ENCODE results near the gene PSEN1. TPM values are rescaled to one million over a fixed set of nuclear protein-coding genes. Genes with fewer than 3 reads are reported as not detected.

The PSEN1 gene
- total and polyA plus RNA-seq, 2 of the 8 experiments (the other 6 are each of a cell fraction or from before 2014, with no cell fraction given), result 10.1 to 38.7 TPM

DNA sequence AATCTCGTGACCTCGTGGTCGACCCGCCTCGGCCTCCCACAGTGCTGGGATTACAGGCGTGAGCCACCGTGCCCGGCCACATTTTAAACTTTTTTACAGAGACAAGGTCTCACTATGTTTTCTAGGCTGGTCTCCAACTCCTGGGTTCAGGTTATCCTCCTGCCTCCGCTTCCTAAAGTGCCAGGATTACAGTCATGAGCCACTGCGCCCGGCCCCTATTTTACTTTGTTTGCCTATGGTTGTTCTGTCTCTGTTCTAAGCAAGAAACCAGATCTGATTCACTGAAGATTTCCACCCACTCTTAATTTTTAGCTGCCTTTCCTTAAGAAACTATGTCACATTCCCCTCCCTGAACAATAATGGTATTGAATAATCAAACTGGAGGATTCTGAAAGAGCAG lies 38.9 kb upstream of the PSEN1 start:
- Histone ChIP-seq H2AK5ac (ENCODE audit: low read depth, low read length) (no peak overlapping the region), H2BK120ac (replicated peaks; ENCODE audit: low read depth, low read length) (no peak overlapping the region), H3K27me3 (replicated peaks in 1 of 4; ENCODE audit: control insufficient read depth in 3 of 4, extremely low read depth in 1 of 4, insufficient read depth in 3 of 4, low read length in 3 of 4) (no peaks in the 10 kb centered on the region), H2BK12ac (ENCODE audit: low read depth, low read length) (no peak overlapping the region), H3K18ac (ENCODE audit: extremely low read depth, low read length) (no peak overlapping the region), H3K14ac (ENCODE audit: insufficient read length) (no peak overlapping the region), H3K4me3 (ENCODE audit: extremely low read depth in 1 of 4, insufficient read depth in 2 of 4, low read depth in 3 of 4, low read length in 4 of 4) (no peak overlapping the region), H3K23ac (ENCODE audit: insufficient read length) (no peak overlapping the region), H2BK5ac (ENCODE audit: low read depth, low read length) (no peak overlapping the region), H3K9ac (replicated peaks in 1 of 4; ENCODE audit: extremely low read depth in 1 of 4, low read depth in 3 of 4, low read length in 3 of 4) (no peak overlapping the region), H3K56ac (replicated peaks; ENCODE audit: insufficient read length, low read depth, low read length) (no peak overlapping the region), H3K36me3 (ENCODE audit: control insufficient read depth in 2 of 4, insufficient read depth in 4 of 4, low read length in 3 of 4) (peaks cover 11 to 75% (median 34%) of the 10 kb centered on the region in 4 experiments; a peak in 7 of 8 replicates), H2BK15ac (ENCODE audit: low read length) (no peak overlapping the region), H2BK20ac (ENCODE audit: low read length) (no peak overlapping the region), H3K4me2 (ENCODE audit: insufficient read depth in 1 of 2, low read depth in 2 of 2, low read length in 2 of 2) (no peak overlapping the region), H3K4ac (replicated peaks; ENCODE audit: insufficient read length, low read depth, low read length) (no peak overlapping the region), H4K5ac (ENCODE audit: insufficient read length, low read depth, low read length) (no peak overlapping the region), H3K27ac (ENCODE audit: low read depth, low read length) (no peak overlapping the region), H3K9me3 (ENCODE audit: insufficient read depth in 2 of 2, low read depth in 1 of 2, low read length in 1 of 2) (no peaks in the 10 kb centered on the region), H3K23me2 (ENCODE audit: low read depth, low read length) (no peaks in the 10 kb centered on the region), H2AFZ (ENCODE audit: low read length) (no peak overlapping the region), H3K79me1 (ENCODE audit: low read depth, low read length) (peaks cover 2% of the 10 kb centered on the region; the same call in 1 of the 2 replicates), H3K79me2 (ENCODE audit: control insufficient read depth in 1 of 2, insufficient read depth in 2 of 2, low read length in 2 of 2) (peaks cover 3 to 49% of the 10 kb centered on the region in 2 experiments; a peak in 3 of 4 replicates), H4K20me1 (replicated peaks in 1 of 2; ENCODE audit: control insufficient read depth in 1 of 2, insufficient read depth in 2 of 2, low read length in 2 of 2) (peaks cover 1 to 2% of the 10 kb centered on the region in 2 experiments), H4K8ac (ENCODE audit: extremely low read depth, insufficient read depth, low read length) (no peak overlapping the region), H4K91ac (replicated peaks; ENCODE audit: insufficient read length, low read length) (no peak overlapping the region), H3K4me1 (replicated peaks in 1 of 4; ENCODE audit: control insufficient read depth in 3 of 4, insufficient read depth in 4 of 4, low read length in 3 of 4) (no peaks in the 10 kb centered on the region)
- ChIA-PET CTCF (ENCODE audit: partially characterized antibody) (interaction anchor here (1.4 kb wide), 1 partner anchor 10 kb away, joined by 4 read pairs; no protein-coding TSS in a partner anchor), POLR2A (ENCODE audit: partially characterized antibody) (interaction anchor here (0.6 to 4.2 kb wide), 2 partner anchors 38 to 471 kb away, joined by 3 to 11 read pairs; partner anchors contain the start of genes ACOT2 and RBM25)
- DNase-seq (ENCODE audit: low read depth in 1 of 2, low spot score in 2 of 2), result no peak
- FAIRE-seq, result no peak
- WGBS, 2 experiments (ENCODE audit: extremely low coverage in 1 of 2, insufficient coverage in 1 of 2, insufficient read length in 1 of 2, insufficient replicate concordance in 2 of 2, low coverage in 1 of 2, low lambda C conversion rate in 2 of 2, missing lambda C conversion rate in 1 of 2), result 98% methylated on average over 11 of the region's 11 CpGs; no CpG with 5 or more reads in 1 of the 2 experiments
- TF ChIP-seq, protein P1, sequence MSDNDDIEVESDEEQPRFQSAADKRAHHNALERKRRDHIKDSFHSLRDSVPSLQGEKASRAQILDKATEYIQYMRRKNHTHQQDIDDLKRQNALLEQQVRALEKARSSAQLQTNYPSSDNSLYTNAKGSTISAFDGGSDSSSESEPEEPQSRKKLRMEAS (IDR thresholded peaks at IDR 0.05), result no peak
- TF ChIP-seq SIN3A (conservative IDR thresholded peaks at IDR 0.05 in 1 of 2, IDR thresholded peaks at IDR 0.05 in 1 of 2; ENCODE audit: low read depth in 1 of 2, low read length in 2 of 2), result no peak
- no peak for TF ChIP-seq GABPA (IDR thresholded peaks at IDR 0.05; ENCODE audit: borderline replicate concordance, insufficient read depth, low read length)
- TF ChIP-seq RNF2 (IDR thresholded peaks at IDR 0.05; ENCODE audit: borderline replicate concordance, low read depth, low read length, missing control alignments, poor library complexity, severe bottlenecking), result no peak
- no peak for TF ChIP-seq USF2 (IDR thresholded peaks at IDR 0.05; ENCODE audit: low read length)
- TF ChIP-seq SIX5 (IDR thresholded peaks at IDR 0.05; ENCODE audit: low read depth, low read length), result no peak
- TF ChIP-seq, protein P2, sequence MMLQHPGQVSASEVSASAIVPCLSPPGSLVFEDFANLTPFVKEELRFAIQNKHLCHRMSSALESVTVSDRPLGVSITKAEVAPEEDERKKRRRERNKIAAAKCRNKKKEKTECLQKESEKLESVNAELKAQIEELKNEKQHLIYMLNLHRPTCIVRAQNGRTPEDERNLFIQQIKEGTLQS (IDR thresholded peaks at IDR 0.05; ENCODE audit: insufficient read depth, low read depth, low read length), result no peak
- no peak for TF ChIP-seq RFX5 (IDR thresholded peaks at IDR 0.05; ENCODE audit: borderline replicate concordance, low read depth, low read length)
- no peak for TF ChIP-seq SAP30 (IDR thresholded peaks at IDR 0.05; ENCODE audit: insufficient read depth, insufficient replicate concordance, low read length)
- no peak for TF ChIP-seq FOSL1 (IDR thresholded peaks at IDR 0.05; ENCODE audit: insufficient read depth, low read depth, low read length)

Data from H1 (cell line).